ENCODE results near the gene CSRNP3.

Gene CSRNP3

DNA sequence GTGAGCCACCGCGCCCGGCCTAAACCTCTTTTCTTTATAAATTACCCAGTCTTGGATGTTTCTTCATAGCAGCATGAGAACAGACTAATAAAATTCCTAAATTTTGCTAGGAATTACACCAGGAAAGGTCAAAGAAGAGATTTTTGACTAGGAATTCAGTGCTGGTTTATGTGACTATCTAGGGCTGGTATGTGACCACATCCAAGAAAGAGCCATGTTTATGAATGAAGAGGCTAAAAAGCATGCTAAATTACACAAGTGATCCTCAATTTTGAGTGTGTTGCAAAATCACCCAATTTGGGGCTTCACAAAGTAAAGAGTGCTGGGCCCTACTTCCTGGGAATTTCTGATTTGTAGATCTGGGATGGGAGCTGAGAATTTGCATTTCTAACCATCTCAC is 123.6 kb downstream of the CSRNP3 start:
- no peak for DNase-seq (ENCODE audit: low read depth)
- no peak for TF ChIP-seq CTCF (IDR thresholded peaks at IDR 0.05; ENCODE audit: insufficient read depth, low read depth, low read length, missing control alignments)
- no peak overlapping the region for H3K4me3 ChIP-seq (ENCODE audit: low read length)

GRCh38 chr2:165594231-165594934 is 124.9 kb downstream of the CSRNP3 start:
- DNase-seq (ENCODE audit: low read depth), result no peak
- H3K4me3 ChIP-seq (ENCODE audit: low read length), result no peak overlapping the region

GRCh38 chr2:165594935-165595255 is 125.4 kb downstream of the CSRNP3 start:
- H3K4me3 ChIP-seq (ENCODE audit: low read length), result no peak overlapping the region
- TF ChIP-seq CTCF (IDR thresholded peaks at IDR 0.05; ENCODE audit: insufficient read depth, low read depth, low read length, missing control alignments), result no peak
- no peak for DNase-seq (ENCODE audit: low read depth)

More at GRCh38 chr2:165594231-165594934, 124.9 kb downstream of the CSRNP3 start:
- TF ChIP-seq CTCF (IDR thresholded peaks at IDR 0.05; ENCODE audit: insufficient read depth, low read depth, low read length, missing control alignments), result no peak

DNA sequence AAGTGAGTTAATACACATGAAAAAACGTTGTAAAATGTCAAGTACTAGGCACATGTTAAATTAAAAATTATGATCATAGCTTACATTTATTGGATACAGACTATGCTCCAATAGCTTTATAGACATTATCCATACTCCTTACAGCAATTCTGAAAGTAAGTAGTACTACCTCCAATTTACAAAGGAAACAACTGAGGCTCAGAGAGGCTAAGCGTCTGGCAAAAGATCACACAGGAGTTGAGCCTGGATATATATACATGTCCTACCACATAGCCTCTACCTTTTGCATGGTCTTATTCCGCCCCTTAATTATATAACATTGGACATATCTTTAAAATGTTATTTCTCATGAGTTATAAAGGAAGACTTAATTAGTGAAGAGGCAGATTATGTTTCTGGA is 127.3 kb downstream of the CSRNP3 start:
- TF ChIP-seq CTCF (IDR thresholded peaks at IDR 0.05; ENCODE audit: insufficient read depth, low read depth, low read length, missing control alignments), result no peak
- no peak overlapping the region for H3K4me3 ChIP-seq (ENCODE audit: low read length)
- no peak for DNase-seq (ENCODE audit: low read depth)

- no peak for TF ChIP-seq CTCF (IDR thresholded peaks at IDR 0.05; ENCODE audit: insufficient read depth, low read depth, low read length, missing control alignments)
- no peak overlapping the region for H3K4me3 ChIP-seq (ENCODE audit: low read length)
- DNase-seq (ENCODE audit: low read depth), result no peak
Measured at GRCh38 chr2:165601065-165601830, 131.8 kb downstream of the CSRNP3 start.

GRCh38 chr2:165601928-165602521 is 132.5 kb downstream of the CSRNP3 start:
- peak; percentile 89 for DNase-seq (ENCODE audit: low read depth)
- no peak overlapping the region for H3K4me3 ChIP-seq (ENCODE audit: low read length)
- TF ChIP-seq CTCF (IDR thresholded peaks at IDR 0.05; ENCODE audit: insufficient read depth, low read depth, low read length, missing control alignments), result no peak
